GM12891 (cell line): ENCODE results near the gene IL17B.

Source experiments
- DNase-seq: peaks from one replicate; pipeline ENCODE4 v3.0.0; 2011; ENCODE audit warnings: low spot score; ENCODE audit not compliant: insufficient read length
- FAIRE-seq: peaks from 2 replicates; lab custom pipeline; 2011; peaks lifted over from hg19 to GRCh38; lab: Jason Lieb, UNC
- PAX5 ChIP-seq: IDR thresholded peaks from 2 replicates; pipeline ENCODE4 v1.6.1; 2011; ENCODE audit warnings: low read length, moderate library complexity, mild to moderate bottlenecking; ENCODE audit not compliant: insufficient read depth, severe bottlenecking
- POLR2A ChIP-seq: IDR thresholded peaks from 2 replicates; pipeline ENCODE4 v1.6.1; 2011; ENCODE audit warnings: low read depth, low read length, control low read depth
- POLR2AphosphoS5 ChIP-seq: IDR thresholded peaks from 2 replicates; pipeline ENCODE4 v1.6.1; 2011; ENCODE audit warnings: low read depth, low read length, control low read depth
- POU2F2 ChIP-seq: IDR thresholded peaks from 2 replicates; pipeline ENCODE4 v1.6.1; 2011; ENCODE audit warnings: low read depth, mild to moderate bottlenecking, control low read depth, low read length, moderate library complexity
- SPI1 ChIP-seq: IDR thresholded peaks from 2 replicates; pipeline ENCODE4 v1.6.1; 2011; ENCODE audit warnings: low read depth, low read length, control low read depth
- TAF1 ChIP-seq: IDR thresholded peaks from 2 replicates; pipeline ENCODE4 v1.6.1; 2011; ENCODE audit warnings: low read depth, low read length, control low read depth

Gene IL17B

GRCh38 chr5:149371296-149371962 is 7.7 kb downstream of the IL17B start:
- FAIRE-seq: peak; percentile 76
- TF ChIP-seq POU2F2 (no peak), POLR2AphosphoS5 (no peak), PAX5 (no peak), TAF1 (no peak), POLR2A (no peak), SPI1 (no peak)
- DNase-seq: peak; percentile 84

GRCh38 chr5:149370878-149371277 is 8.2 kb downstream of the IL17B start:
- no peak for TF ChIP-seq POLR2A
- TF ChIP-seq SPI1: no peak
- TF ChIP-seq TAF1: no peak
- no peak for TF ChIP-seq POU2F2
- TF ChIP-seq POLR2AphosphoS5: no peak
- TF ChIP-seq PAX5: no peak
- no peak for DNase-seq
- FAIRE-seq: no peak

- no peak for DNase-seq
- TF ChIP-seq POU2F2 (no peak), PAX5 (no peak), POLR2AphosphoS5 (no peak), SPI1 (no peak), TAF1 (no peak), POLR2A (no peak)
- no peak for FAIRE-seq
Measured at GRCh38 chr5:149367972-149368645, 11.0 kb downstream of the IL17B start.

GRCh38 chr5:149367249-149367971 is 11.7 kb downstream of the IL17B start:
- FAIRE-seq: peak; percentile 71
- peak; percentile 79 for DNase-seq
- no peak for TF ChIP-seq POLR2A
- TF ChIP-seq TAF1: no peak
- no peak for TF ChIP-seq POLR2AphosphoS5
- TF ChIP-seq SPI1: no peak
- no peak for TF ChIP-seq PAX5
- TF ChIP-seq POU2F2: no peak

GRCh38 chr5:149366169-149366729 is 12.8 kb downstream of the IL17B start:
- no peak for FAIRE-seq
- TF ChIP-seq TAF1: no peak
- no peak for TF ChIP-seq POU2F2
- TF ChIP-seq PAX5: no peak
- TF ChIP-seq POLR2AphosphoS5: no peak
- TF ChIP-seq POLR2A: no peak
- TF ChIP-seq SPI1: no peak
- no peak for DNase-seq

GRCh38 chr5:149365418-149365817 is 13.7 kb downstream of the IL17B start:
- FAIRE-seq: no peak
- no peak for DNase-seq
- TF ChIP-seq POLR2AphosphoS5: no peak
- TF ChIP-seq POLR2A: no peak
- TF ChIP-seq POU2F2: no peak
- no peak for TF ChIP-seq PAX5
- TF ChIP-seq TAF1: no peak
- TF ChIP-seq SPI1: no peak

- no peak for TF ChIP-seq TAF1
- no peak for TF ChIP-seq POU2F2
- no peak for TF ChIP-seq POLR2AphosphoS5
- TF ChIP-seq POLR2A: no peak
- no peak for TF ChIP-seq SPI1
- TF ChIP-seq PAX5: no peak
- DNase-seq: no peak
- no peak for FAIRE-seq
Measured at GRCh38 chr5:149364719-149365118, 14.4 kb downstream of the IL17B start.

- no peak for TF ChIP-seq POU2F2
- no peak for TF ChIP-seq PAX5
- TF ChIP-seq POLR2A: no peak
- TF ChIP-seq SPI1: no peak
- no peak for TF ChIP-seq TAF1
- no peak for TF ChIP-seq POLR2AphosphoS5
- FAIRE-seq: no peak
Measured at GRCh38 chr5:149363936-149364335, 15.2 kb downstream of the IL17B start.

GRCh38 chr5:149363358-149363757 is 15.7 kb downstream of the IL17B start:
- DNase-seq (no peak), FAIRE-seq (no peak)
- TF ChIP-seq POLR2AphosphoS5 (no peak), TAF1 (no peak), POU2F2 (no peak), PAX5 (no peak), SPI1 (no peak), POLR2A (no peak)

More at GRCh38 chr5:149363936-149364335, 15.2 kb downstream of the IL17B start:
- DNase-seq: no peak
